Stimulated activated CD4-positive, alpha-beta T cell treated with anti-CD3 and anti-CD28 coated beads, Interleukin-12 subunit alpha, Interleukin-12 subunit beta, amount 100 ng/mL, for 4 hours (primary cell): Measurements from ENCODE around the gene PLA2G15.

Experiments
- DNase-seq: peaks from one replicate; pipeline ENCODE4 v3.0.0-alpha.2; 2020

The PLA2G15 gene, protein sequence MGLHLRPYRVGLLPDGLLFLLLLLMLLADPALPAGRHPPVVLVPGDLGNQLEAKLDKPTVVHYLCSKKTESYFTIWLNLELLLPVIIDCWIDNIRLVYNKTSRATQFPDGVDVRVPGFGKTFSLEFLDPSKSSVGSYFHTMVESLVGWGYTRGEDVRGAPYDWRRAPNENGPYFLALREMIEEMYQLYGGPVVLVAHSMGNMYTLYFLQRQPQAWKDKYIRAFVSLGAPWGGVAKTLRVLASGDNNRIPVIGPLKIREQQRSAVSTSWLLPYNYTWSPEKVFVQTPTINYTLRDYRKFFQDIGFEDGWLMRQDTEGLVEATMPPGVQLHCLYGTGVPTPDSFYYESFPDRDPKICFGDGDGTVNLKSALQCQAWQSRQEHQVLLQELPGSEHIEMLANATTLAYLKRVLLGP

DNA sequence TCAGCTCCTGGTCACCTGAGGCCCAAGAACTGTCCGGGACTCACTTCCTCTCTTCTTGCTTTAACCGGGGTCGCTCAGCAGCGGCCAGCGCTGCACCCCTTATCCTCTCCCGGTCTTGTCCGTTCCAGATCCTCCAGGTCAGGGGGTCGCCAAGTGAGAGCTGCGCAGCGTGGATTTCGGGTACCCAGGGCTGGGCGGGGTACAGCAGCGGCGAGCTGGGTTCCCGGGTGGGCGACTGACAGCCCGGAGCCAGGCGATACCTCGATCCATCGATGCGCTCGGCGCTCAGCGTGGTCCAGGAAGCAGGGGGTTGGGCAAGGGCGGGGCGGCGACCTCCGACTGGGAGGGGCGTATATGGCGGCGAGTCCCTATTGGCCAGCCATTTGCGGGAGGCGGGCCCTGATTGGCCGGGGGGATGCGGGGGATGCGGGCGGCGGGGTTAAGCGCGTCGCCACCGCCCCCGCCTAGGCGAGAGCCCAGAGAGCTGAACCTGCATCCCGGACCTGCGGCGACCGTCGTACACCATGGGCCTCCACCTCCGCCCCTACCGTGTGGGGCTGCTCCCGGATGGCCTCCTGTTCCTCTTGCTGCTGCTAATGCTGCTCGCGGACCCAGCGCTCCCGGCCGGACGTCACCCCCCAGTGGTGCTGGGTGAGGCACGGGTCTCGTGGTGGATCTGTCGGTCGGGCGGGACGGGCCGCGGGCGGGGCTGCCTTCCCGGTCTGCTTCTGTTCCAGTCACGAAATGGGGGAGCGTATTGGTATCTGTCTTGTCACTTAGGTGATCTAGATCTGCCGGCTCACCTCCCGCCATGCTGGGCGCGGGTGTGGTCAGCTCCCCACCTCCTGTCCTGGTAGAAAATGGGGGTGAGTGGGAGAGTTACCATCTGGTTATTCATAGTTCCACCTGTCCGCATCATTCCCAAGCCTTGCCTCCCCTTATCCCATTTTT, at the start of gene PLA2G15:
Gene PLA2G15 (plus strand): TSS at position 471 of the 951 bp plus-strand sequence. CDS start 54 bp downstream, at position 525.
- DNase-seq, result peak; percentile 97

DNA sequence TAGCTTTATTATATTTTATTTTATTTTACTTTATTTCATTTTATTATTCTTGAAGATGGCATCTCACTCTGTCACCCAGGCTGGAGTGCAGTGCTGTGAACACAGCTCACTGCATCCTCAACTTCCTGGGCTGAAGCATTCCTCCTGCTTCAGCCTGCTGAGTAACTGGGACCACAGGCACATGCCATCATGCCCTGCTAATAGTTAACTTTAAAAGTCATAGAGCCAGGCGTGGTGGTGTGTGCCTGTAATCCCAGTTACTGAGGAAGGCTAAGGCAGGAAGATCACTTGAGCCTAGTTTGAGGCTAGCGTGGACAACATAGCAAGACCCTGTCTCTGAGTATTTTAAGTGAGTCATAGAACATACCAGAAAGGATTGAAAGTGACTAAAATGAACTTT, 47.9 kb upstream of the PLA2G15 start:
- DNase-seq, result no peak

DNA sequence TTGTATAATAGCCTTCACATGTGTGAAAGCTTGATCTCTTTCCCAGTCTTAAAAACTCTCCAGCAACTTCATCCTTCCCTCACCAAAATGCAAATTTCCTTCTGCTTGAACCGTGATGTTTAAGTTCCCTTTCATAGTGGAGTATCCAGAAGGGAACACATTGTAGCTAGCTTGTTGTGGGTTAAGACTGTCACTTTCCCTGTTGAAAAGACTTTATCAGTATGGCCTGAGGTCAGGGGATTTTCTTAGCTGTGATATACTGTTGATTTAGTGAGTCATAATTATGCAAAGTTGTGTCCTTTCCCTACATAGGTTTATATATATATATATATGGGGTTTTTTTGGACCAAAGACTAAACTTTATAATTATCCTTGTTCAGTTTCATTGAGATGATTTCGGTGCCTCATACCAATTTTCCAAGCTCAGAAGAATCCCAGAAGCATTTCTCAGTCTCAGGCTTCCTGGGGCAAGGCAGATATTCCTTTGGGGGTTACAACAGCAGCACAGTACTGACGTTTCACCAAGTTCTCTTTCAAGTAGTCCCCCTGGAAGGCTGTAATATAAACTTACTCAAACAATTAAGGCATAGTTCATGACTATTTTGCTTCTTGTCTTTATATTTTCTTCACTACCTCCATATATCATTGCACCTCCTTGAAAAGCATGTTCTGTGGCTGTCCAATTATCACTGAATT, 44.9 kb upstream of the PLA2G15 start:
- no peak for DNase-seq

DNA sequence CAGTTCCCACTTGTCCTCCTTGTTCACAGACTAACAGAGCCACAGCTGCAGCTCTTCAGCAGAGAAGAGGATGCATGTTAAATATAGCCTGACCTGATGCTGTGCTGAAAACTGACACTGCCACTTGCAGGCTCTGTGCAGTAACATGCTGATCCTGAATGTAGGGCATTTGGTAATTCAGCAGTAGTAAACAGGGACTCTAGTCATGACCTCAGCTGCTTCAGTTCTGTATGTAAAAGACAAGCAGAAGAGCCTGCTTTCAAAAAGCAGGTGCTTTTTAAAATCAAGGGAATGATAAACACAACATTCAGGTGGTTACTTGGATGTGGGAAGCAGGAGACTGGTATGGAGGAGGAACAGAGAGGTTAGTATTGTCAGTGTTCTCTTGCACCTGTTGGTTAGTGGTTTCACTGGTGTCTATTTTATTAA, 43.1 kb upstream of the PLA2G15 start:
- no peak for DNase-seq

DNA sequence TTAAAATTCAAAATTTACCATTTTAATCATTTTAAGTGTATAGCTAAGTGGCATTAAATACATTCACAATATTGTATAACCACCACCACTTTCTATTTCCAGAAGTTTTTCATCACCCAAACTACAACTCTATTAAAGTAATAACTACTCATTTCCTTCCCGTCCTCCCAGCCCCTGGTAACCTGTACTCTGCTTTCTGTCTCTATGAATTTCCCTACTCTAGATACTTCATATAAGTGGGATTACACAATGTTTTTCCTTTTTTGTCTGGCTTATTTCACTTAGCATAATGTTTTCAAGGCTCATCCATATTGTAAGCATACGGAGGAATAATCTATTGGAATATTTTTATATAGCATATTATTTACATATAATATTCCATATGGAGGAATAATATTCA, 38.9 kb upstream of the PLA2G15 start:
- DNase-seq, result no peak

DNA sequence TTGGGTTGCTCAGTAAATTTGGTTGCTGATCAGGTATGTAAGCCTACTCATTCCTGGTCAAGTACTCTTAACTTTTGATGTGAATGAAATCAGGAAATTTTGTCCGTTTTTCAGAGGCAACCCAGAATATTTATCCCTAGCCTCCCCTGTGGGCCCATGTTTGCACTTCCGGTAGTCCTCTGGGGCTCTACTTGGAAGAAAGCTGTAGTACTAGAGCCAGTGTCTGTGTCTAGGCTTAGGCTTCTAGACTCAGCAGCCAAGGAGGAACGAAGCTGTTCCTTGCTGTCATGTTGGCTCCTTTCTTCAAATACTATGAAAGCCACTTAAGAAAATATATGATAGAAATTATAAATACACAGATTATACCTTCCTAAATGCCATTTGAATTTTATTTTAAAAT, 30.4 kb upstream of the PLA2G15 start:
- no peak for DNase-seq

DNA sequence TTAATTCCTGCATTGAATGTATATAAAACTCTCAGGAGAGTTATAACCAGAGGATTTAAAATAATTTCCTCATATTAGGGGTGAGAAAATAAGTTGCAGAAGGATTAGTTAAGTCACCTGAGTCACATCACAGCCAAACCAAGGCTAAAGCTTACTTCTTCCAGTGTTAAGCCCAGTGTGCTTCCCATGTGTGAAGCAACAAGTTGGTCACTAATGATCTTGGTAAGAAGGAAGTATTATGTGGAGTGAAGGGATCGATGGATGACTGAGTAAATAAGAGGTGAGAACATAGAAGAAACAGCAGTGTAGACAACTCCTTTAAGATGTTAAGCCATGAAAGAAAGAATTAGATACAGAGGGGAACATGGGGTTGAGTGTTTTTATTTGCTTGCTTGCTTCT, 29.9 kb upstream of the PLA2G15 start:
- no peak for DNase-seq

DNA sequence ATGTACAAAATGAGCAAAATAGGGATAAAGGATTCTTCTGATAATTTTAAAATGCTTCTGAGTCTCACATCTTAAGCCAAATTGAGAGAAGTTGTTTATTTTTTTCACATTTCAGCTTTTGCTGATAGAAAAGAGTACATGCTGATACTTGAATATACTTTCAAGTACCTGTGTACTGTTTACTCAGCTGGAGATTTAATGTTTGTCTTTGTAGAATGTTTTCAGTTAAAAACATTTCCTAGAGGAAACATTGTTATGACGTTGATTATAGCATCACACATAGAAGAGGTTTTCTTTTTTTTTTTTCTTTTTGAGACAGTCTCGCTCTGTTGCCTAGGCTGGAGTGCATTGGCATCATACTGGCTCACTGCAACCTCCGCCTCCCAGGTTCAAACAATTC, 28.9 kb upstream of the PLA2G15 start:
- DNase-seq, result no peak

DNA sequence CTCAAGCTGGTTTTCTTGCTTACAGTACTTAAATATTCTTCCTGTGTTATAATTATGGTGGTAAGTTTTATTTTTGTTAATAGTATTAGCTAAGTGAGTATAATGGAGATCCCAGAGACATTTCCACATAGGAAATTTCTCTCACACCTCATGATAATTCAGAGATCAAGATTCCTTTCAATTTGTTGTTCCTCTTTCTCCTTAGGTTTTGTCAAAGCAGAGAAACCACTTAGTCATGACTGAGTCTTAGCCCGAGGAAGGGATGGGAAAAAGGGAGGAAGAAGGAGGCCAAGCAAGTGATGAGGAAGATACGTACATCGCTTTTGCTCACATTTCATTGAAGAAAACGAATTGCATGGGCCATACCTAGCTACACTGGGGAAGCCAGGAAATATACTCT, 27.7 kb upstream of the PLA2G15 start:
- no peak for DNase-seq

DNA sequence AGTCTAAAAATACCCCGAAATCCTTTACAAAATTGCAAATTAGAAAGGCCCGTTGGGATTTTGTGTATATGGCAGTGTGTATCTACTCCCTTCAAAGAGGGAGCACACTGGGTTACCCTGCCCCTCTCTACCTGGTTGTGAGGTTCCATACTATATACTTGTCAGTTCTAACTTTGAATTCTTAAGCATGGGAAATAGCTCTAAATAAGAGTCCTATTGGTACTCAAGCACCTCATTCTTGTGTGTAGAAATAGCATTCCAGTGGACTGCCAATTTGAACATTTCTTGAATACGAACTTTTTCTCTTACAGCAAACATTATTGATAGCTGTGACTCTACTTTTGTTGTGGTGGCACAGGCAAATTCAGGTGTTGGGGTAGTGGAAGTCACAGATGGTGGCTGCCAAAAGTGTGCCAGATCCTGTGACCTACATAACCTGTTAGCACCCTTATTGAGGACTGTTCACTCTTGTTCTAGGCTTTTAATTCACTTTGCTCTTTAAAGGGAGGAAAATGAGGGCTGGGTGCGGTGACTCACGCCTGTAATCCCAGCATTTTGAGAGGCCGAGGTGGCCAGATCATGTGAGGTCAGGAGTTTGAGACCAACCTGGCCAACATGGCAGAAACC, 25.3 kb upstream of the PLA2G15 start:
- no peak for DNase-seq

DNA sequence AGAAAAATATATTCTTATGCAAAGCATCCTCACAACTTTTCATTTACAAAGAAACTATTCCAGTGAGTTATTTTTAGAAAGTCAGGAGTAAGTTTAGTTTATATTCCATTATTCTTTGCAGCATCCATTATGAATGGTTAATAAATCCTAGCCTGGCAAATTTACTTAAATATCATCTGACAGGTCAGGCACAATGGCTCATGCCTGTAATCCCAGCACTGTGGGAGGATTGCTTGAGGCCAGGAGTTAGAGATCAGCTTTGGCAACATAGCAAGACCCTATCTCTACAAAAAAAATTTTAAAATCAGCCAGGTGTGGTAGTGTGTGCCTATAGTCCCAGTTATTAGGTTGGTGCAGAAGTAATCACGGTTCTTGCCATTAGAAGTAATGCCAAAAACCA, 22.1 kb upstream of the PLA2G15 start:
- no peak for DNase-seq

DNA sequence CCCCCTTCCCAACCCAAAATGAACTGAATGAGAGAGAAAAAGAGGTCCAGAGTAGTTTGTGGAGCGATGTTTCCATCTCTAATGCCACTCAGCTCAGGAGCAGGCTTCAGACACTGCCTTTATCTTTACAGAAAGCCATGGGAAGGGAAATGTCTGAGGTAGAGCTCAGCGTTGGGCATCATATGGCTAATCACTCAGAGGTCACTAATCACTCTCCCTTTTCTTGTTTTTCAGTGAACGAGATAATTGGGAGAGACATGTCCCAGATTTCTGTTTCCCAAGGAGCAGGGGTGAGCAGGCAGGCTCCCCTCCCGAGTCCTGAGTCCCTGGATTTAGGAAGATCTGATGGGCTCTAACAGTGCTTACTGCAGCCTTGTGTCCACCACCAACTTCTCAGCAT, 19.1 kb upstream of the PLA2G15 start:
- DNase-seq, result no peak

DNA sequence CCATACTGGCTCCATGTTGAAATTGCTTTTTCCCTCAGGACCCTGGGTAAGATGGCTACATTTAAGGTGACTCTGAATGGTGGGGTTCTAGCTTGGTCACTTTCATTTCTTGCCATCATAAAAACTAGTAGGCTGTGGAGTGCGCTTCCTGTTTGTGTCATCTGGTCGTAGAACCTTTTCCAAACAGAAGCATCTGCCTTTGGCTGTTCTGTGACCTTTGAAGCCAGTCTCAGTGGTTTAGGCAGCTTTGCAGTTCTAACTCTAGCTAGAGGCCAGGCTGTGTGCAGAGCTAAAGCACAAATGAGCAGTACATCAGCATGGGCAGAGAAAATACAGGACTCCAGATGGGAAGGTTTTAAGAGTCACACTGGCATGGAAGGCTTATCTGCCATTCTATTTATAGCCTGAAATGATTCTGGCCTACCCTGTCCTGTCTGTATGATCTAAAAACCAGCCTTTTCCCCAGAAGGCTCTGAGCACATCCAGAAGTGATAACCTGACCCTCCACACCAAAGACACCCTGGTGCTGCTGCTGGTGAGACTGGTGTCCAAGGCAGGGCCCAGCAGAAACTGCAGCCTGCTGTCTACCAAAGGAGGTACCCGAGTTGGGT, 17.9 kb upstream of the PLA2G15 start:
- DNase-seq, result no peak

DNA sequence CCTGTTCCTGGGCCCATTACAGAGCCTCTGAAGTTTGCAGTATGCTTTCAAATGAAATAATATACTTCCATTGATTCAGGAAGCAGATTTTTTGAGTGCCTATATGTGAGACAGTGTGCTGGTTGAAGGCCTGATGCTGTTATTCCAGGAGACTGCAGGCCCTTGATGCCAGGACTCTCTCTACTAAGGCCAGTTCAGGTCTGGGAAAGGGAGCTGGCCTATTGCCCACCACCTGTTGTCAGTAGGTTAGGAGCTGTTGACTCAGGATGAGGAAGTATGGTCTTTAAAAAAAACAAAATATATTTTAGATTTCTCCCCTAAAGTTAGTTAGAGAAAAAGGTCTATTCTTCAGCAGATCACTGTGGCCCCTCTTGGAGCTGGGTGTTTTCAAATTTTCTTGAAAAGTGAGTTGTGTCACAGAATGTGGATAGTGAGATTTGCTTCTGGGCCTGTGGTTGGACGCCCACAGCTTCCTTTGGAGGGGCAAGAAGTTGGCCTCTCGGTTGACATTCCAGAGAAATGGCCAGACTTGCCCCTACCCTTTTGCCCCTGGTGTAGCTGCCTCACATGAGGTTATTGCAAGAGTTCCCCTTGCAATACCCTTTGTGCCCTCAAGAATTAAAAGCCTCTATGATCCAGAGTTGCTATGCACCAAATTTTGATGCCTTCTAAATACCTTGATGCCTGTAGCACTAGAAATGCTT, 17.2 kb upstream of the PLA2G15 start:
- DNase-seq, result no peak

DNA sequence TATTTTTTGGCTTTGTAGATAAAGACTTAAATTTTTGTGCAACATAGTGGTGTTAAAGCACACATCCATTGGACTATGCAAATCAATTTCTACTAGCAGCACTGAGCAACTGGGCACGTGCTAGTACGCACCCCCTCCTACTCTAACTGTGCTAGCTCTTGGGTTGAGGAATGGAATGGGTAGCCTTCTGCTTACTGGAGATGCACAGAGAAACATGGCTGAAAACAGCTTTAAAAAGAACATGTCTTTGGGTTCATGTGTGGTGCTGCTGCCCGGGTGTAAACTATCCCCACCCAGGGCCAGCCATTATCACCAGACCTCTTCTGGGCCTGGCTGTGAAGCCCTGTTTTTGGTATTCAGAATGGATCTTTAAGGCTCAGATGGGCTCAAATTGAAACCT, 16.5 kb upstream of the PLA2G15 start:
- no peak for DNase-seq

DNA sequence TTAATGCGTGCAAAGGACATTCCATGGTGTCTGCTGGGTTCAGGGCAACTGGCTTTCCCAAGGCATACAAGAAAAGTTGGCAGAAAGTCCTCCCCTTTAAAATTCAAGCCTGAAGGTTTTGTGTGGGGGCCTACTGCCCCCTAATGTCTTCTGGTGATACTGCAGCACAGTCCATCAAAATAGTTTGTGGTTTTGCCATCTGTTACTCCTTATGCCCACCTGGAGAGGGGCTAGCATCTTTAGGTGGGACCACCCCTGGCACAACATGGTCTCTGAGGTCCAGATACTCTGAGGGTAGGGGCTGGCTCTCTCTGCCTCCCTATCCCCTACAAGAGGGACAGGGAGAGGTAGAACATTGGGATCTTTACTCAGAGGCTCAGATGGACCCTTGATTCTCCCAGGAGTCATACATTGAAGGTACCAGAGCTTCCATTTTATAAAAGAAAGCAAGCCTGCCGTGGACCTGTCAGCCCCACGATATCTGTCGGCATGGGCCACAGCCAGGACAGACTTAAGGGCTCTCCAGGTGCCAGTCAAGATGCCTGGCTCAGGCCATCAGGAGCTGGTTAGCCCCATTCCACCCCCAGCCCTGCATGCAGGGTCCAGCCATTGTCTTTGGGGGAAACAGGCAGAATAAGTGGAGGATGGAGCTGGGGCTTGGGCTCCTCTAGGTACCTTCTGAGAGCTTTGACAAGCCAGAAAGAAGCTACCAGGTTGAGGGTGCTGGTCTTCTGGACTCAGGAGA, 15.6 kb upstream of the PLA2G15 start:
- peak; percentile 35 for DNase-seq

DNA sequence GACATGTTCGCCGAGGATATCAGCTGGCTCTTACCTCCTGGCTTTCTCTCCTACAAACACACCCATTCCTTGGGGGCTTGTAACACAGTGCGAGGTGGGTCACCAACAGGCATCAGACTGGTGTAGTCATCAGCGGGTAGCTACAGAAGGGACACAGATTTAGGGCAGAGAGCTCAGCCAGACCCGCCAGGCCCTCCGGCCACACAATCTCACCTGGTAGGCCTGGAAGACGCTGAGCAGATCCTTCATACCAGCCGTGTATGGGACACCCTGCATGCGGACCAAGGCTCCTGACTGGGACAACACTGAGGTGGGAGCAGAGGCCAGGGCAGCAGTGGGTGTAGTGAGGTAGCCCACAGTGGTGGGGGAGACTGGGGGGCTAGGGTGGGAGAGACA, 15.0 kb upstream of the PLA2G15 start:
- DNase-seq, result no peak

DNA sequence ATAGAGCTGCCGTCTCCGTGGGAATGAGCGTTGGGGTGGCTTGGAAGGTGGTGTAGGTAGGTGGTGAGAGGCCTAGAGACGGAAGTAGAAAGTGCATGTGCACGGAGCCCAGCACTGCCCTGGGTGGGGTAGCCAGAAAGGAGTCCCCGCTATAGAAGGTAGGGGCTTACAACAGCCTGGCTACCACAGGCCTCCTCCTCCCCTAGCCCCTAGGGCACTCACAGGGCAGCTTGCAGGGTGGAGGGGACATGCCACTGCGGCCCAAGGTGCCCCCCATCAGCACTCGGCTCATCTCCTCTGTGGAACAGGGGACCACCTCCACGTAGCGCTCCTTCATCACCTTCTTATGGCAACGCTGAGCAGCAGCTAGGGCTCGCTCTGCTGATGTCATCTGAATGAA, 14.2 kb upstream of the PLA2G15 start:
- DNase-seq, result no peak

DNA sequence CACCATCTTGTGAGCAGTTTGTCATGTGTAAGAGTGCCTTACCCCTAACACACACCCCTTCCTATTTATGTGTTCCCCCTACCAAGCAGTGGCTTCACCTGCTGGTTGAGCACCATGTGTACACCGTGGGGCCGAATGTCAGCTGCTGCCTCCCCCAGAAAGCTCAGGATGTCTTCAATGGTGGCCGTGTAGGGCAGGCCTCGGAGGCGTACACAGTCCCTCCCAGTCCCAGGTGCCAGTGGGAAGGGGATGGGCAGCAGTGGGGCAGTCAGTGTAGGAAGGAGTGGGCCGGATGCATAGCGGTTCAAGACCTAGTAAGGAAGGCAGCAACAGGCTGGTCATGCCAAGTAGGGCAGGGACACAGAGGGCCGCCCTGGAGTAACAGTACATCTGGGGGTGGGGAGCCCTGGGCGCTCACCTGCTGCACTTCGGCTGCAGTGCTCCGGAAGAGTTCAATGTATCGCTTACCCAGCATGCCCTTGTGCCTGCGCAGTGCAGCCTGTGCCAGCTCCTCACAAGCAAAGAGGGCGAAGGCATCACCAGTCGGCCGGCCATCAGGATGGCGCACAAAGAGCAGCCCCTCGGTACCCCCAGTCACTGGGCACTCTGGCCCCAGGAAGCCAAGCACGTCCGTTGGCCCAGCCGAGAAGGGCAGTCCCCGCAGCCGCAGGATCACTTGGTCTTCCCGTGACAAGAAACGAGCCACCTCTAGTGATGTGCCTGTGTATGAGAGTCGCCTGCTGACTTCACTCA, 13.6 kb upstream of the PLA2G15 start:
- no peak for DNase-seq

DNA sequence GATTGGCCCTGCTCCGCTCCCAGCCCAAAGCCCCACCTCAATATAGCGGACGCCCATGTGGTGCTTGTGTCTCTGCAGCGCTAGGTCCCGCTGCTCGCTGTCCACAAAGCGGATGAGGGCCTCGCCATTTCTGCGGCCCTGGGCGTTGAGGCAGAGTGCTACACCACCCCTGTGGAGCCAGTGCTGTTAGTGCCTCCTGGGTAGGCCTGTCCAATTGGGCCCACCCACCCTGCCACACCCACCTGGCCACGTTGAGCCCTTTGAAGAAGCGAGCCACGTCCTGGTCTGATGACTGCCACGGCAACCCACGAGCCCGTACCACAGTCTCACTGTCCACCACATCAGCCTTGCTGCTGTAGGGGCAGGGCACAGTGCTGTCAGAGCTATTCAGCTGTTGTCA, 12.8 kb upstream of the PLA2G15 start:
- no peak for DNase-seq
